GM10266 (cell line): Measurements from ENCODE around the gene PPP1CA.

Experiments
- DNase-seq: peaks from one replicate; pipeline ENCODE4 v3.0.0; 2012; ENCODE audit errors: extremely low spot score
- TF ChIP-seq, protein P1 (sequence below): IDR thresholded peaks from 2 replicates; pipeline ENCODE4 v1.5.1; 2012; ENCODE audit warnings: mild to moderate bottlenecking, low read depth; ENCODE audit not compliant: control insufficient read depth, insufficient read depth; ENCODE audit errors: missing control alignments

PPP1CA gene

GRCh38 chr11:67423891-67424613 is 22.4 kb upstream of the PPP1CA start:
- no peak for DNase-seq
- TF ChIP-seq, protein P1, sequence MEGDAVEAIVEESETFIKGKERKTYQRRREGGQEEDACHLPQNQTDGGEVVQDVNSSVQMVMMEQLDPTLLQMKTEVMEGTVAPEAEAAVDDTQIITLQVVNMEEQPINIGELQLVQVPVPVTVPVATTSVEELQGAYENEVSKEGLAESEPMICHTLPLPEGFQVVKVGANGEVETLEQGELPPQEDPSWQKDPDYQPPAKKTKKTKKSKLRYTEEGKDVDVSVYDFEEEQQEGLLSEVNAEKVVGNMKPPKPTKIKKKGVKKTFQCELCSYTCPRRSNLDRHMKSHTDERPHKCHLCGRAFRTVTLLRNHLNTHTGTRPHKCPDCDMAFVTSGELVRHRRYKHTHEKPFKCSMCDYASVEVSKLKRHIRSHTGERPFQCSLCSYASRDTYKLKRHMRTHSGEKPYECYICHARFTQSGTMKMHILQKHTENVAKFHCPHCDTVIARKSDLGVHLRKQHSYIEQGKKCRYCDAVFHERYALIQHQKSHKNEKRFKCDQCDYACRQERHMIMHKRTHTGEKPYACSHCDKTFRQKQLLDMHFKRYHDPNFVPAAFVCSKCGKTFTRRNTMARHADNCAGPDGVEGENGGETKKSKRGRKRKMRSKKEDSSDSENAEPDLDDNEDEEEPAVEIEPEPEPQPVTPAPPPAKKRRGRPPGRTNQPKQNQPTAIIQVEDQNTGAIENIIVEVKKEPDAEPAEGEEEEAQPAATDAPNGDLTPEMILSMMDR = no peak

DNA sequence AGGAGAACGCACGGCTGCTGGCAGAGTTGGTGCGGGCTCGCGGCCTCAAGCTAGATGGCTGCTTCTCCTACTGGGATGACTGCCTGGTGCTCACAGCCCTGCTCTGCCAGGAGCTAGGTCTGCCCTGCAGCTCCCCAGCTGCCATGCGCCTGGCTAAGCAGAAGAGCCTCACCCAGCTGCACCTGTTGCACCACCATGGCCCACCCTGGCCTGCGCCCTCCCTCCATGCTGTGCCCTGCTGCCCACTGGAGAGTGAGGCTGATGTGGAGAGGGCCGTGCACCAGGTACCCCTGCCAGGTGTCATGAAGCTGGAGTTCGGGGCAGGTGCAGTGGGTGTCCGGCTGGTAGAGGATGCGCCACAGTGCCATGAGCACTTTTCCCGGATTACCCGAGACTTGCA is 21.8 kb upstream of the PPP1CA start:
- TF ChIP-seq, protein P1 = no peak

GRCh38 chr11:67422891-67423290 is 21.2 kb upstream of the PPP1CA start:
- DNase-seq = no peak
- TF ChIP-seq, protein P1 = no peak

More for the DNA sequence above, 21.8 kb upstream of the PPP1CA start:
- no peak for DNase-seq

DNA sequence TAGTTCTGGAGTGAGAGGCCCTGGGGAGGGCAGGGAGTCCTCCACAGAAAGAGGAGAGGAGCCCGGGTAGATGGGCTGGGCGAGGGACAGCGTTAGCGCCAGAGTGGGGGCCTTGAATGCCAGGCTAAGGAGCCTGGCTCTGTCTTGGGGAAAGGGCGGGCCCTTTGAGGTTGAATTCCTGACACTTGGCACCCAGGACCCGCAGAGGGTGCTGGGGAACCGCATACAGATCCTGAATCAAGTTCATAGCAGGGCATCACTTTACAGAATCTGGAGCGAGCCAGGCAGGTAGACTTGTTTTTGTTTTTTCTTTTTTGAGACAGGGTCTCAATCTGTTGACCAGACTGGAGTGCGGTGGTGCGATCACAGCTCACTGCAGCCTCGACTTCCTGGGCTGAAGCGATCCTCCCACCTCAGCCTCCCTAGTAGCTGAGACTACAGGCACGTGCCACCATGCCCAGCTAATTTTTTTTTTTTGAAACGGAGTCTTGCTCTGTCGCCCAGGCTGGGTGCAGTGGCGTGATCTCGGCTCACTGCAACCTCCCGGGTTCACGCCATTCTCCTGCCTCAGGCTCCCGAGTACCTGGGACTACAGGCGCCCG is 19.9 kb upstream of the PPP1CA start:
- DNase-seq = no peak
- TF ChIP-seq, protein P1 = no peak

DNA sequence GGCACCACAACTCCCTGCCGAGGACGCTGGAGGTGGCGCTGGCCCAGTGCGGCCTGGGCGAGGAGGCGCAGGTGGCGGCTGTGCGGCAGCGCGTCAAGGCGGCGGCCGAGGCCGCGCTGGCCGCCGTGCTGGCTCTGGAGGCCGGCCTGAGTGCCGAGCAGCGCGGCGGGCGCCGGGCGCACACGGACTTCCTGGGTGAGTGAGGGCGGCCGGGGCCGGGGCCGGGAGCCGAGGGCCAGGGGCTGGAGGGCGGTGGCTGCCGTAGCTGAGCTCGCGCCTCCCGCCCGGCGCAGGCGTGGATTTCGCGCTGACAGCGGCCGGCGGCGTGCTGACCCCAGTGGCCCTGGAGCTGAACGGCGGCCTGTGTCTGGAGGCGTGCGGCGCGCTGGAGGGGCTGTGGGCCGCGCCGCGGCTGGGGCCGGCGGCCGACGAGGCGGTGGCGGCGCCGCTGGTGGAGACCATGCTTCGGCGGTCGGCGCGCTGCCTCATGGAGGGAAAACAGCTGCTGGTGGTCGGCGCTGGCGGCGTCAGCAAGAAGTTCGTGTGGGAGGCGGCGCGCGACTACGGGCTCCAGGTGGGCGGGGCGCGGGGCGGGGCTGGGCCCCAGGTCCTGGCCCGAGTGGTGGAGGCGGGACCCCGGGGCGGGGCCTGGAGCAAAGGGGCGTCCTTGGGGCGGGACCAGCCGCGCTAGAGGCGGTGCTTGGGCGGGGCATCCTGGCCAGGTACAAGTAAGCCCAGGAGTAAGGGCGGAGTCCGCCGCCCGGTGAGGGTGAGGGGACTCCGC is 19.2 kb upstream of the PPP1CA start:
- peak; percentile 100 for DNase-seq
- TF ChIP-seq, protein P1 = no peak

GRCh38 chr11:67420147-67420645 is 18.5 kb upstream of the PPP1CA start:
- TF ChIP-seq, protein P1 = no peak
- no peak for DNase-seq
